Breast epithelium (tissue), 4 donors: ENCODE data around the gene CCDC116. TPM values are rescaled to one million over a fixed set of nuclear protein-coding genes. Genes with fewer than 3 reads are reported as not detected.

Experiments
- DNase-seq, 2 donors: peaks; one replicate each; pipeline ENCODE4 v3.0.0-alpha.2; 2019; ENCODE audit warnings: low spot score in 2 of 2
- H3K27ac ChIP-seq, 2 donors: fragments of 200-600 bp; sonication (generic) in 1 of 2; one replicate each; pipeline ENCODE4 v1.5.1; 2016 to 2019; ENCODE audit warnings: mild to moderate bottlenecking in 1 of 2
- H3K27me3 ChIP-seq, 2 donors: fragments of 200-600 bp; sonication (generic) in 1 of 2; one replicate each; pipeline versions ENCODE4 v1.5.1 to v1.6.0; 2017 to 2019; ENCODE audit warnings: control low read depth in 1 of 2, mild to moderate bottlenecking in 1 of 2
- H3K36me3 ChIP-seq: fragments of 200-600 bp; one replicate; pipeline ENCODE4 v1.5.1; 2019
- H3K4me1 ChIP-seq, 2 donors: fragments of 200-600 bp; sonication (generic); one replicate each; pipeline ENCODE4 v1.5.1; 2016 to 2019; ENCODE audit warnings: control low read depth in 1 of 2
- H3K4me3 ChIP-seq, 3 donors: fragments of 200-600 bp; sonication (generic); 1 replicate in 2 of 3; 2 replicates in 1 of 3; pipeline ENCODE4 v1.5.1; 2016 to 2019; ENCODE audit warnings: mild to moderate bottlenecking in 3 of 3, moderate library complexity in 2 of 3
- H3K9me3 ChIP-seq, 2 donors: fragments of 200-600 bp; sonication (generic) in 1 of 2; one replicate each; pipeline ENCODE4 v1.5.1; 2016 to 2019; ENCODE audit warnings: control low read depth in 1 of 2
- POLR2A ChIP-seq: fragments of 450-650 bp; IDR thresholded peaks from one replicate; pipeline ENCODE4 v1.6.1; 2016; ENCODE audit warnings: antibody characterized with exemption, mild to moderate bottlenecking, moderate library complexity
- POLR2AphosphoS5 ChIP-seq, 3 donors: sonication (generic); formaldehyde crosslinking; IDR thresholded peaks; one replicate each; pipeline ENCODE4 v1.6.1; 2017; ENCODE audit warnings: antibody characterized with exemption in 3 of 3
- intact Hi-C: fragments of 100-400 bp; cut with DNase I; formaldehyde crosslinking; loops from one replicate; pipeline ENCODE4 v1.15.1; 2023; ENCODE audit warnings: low total_unique reads
- total RNA-seq, 3 donors: library from RNA; depleted of rRNA; stranded (reverse); fragments of >200 nt; gene quantifications; one replicate each; pipeline ENCODE4 v1.1.0, GENCODE V29; 2016
- TF ChIP-seq, protein P1 (sequence below), 3 donors: fragments of 450-650 bp; IDR thresholded peaks; one replicate each; pipeline ENCODE4 v1.5.1; 2016 to 2017; ENCODE audit warnings: antibody characterized with exemption in 3 of 3, mild to moderate bottlenecking in 3 of 3, moderate library complexity in 3 of 3

CCDC116 gene
- total RNA-seq, 3 donors from 2014 or later = 0.15 to 0.33 TPM; not detected in 1

DNA sequence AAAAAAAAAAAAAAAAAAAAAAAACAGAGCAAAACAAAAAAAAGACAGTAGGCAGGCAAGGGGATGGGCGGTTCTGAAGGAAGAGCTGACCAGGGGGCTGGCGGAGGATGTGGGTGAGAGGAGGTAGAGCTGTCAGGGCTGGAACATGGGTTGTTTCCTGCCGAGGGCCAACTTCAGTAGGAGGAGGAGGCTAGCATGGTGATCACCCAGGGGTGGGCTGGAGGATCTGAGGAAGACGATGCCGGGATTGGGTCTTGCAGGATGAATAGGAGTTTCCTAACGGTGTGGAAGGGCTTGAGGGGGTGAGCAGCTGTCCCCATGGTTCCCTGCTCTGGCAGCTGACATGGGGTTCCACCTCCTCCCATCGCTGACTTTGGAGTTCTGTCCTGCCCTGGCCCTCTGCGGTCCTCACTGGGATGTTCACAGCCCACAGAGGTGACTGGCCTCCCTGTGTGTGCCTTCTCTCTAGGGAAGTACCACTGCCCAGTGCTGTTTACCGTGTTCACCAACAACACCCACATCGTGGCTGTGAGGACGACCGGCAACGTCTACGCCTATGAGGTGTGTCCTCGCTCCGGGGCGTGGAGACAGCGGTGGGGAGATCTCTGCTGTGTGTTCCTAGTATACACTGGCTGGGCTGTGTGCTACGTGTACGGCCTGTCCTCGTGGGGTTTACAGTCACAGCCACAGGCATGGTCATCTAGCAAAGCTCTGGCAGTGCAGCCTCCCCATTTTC lies 48.4 kb downstream of the CCDC116 start:
- TF ChIP-seq POLR2A = no peak
- no peak for TF ChIP-seq POLR2AphosphoS5 (IDR thresholded peaks at IDR 0.05)
- intact Hi-C loops = no loop called here
- Histone ChIP-seq H3K27me3 (no peaks in the 10 kb centered on the region), H3K4me1 (no peaks in the 10 kb centered on the region), H3K36me3 (no peaks in the 10 kb centered on the region), H3K9me3 (no peaks in the 10 kb centered on the region), H3K4me3 (no peak overlapping the region), H3K27ac (no peak overlapping the region)
- DNase-seq = no peak

DNA sequence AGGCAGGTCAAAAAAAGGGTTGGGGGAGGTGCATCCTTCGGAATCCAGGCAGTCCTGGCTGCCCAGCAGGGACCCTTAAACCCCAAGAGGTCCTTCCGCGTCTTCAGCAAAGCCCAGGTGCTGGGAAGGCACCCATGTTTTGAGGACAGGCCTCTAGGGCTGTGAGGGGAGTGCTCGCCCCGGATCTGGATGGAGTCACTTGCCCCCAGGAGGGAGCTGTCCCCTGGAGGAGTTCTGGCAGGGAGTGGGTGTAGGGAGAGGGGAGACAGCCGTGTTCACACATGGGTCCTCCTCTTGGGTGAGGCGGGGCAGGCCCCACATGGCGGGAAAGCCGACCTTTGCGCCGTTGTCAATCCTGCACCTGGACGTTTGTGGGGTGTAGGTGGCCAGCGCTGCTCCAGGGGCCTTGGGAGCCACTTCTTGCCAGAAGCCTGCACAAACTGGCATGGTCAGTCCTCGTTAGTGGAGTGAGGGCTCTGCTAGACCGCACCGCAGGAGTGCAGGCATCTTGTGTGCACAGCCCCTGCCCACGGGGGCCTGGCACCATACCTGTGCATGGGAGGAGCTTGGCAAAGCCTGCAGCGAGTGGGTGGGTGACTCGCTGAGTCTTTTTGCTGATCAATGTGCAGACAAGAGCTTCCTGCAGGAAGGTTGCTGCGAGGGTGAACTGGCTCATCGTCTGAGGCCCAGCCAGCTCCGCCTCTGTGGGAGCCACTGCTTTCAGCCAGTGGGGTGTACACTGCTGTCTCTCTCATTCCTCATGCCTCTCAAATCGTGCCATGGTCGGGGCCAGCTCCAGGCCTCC lies 49.2 kb downstream of the CCDC116 start:
- no peaks in the 10 kb centered on the region for H3K27me3 ChIP-seq
- no peaks in the 10 kb centered on the region for H3K36me3 ChIP-seq
- no peak for DNase-seq
- H3K4me1 ChIP-seq = no peaks in the 10 kb centered on the region
- TF ChIP-seq, protein P1, sequence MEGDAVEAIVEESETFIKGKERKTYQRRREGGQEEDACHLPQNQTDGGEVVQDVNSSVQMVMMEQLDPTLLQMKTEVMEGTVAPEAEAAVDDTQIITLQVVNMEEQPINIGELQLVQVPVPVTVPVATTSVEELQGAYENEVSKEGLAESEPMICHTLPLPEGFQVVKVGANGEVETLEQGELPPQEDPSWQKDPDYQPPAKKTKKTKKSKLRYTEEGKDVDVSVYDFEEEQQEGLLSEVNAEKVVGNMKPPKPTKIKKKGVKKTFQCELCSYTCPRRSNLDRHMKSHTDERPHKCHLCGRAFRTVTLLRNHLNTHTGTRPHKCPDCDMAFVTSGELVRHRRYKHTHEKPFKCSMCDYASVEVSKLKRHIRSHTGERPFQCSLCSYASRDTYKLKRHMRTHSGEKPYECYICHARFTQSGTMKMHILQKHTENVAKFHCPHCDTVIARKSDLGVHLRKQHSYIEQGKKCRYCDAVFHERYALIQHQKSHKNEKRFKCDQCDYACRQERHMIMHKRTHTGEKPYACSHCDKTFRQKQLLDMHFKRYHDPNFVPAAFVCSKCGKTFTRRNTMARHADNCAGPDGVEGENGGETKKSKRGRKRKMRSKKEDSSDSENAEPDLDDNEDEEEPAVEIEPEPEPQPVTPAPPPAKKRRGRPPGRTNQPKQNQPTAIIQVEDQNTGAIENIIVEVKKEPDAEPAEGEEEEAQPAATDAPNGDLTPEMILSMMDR (IDR thresholded peaks at IDR 0.05) = no peak
- TF ChIP-seq POLR2AphosphoS5 (IDR thresholded peaks at IDR 0.05) (no peak), POLR2A (no peak)
- intact Hi-C loops = no loop called here
- no peak overlapping the region for H3K4me3 ChIP-seq
- H3K27ac ChIP-seq = peak overlapping the region in 1 of 2 donors; percentile 32
- H3K9me3 ChIP-seq = no peaks in the 10 kb centered on the region

DNA sequence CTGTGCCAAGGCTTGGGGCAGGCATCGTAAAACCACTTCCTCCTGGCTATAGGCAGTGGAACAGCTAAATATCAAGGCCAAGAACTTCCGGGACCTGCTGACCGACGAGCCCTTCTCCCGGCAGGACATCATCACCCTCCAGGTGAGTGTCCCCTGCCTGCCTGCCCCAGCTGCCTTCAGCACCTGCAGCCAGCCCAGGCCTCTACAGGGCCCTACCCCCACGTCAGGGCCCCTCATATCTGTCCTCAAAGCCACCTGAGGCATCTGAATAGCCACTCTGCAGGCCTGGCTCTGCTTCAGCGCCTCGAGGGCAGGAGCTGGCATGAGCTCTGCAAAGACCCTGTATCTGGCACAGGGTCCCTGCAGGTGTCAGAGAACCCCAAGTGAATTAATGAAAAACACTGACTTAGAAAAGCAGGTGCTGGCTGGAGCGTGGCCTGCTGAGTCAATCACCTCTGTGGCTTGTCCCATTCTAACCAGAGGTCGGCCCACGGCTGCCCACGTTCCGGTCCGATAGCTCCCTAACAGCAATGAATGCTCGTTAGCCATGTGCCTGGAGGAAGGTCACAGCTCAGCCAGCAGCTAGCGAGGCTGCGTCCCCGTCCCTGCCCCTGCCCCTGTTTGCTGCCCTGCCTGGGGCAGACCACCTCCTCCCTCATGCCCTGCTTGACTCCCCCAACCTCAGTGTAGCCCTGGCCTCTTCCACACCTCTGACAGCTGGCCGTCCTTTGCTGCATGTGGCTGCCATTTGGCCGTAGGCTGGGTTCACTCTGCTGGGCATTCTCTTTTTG lies 50.0 kb downstream of the CCDC116 start:
- H3K9me3 ChIP-seq = no peaks in the 10 kb centered on the region
- TF ChIP-seq, protein P1 (IDR thresholded peaks at IDR 0.05) = no peak
- TF ChIP-seq POLR2A (no peak), POLR2AphosphoS5 (IDR thresholded peaks at IDR 0.05) (no peak)
- H3K4me1 ChIP-seq = no peaks in the 10 kb centered on the region
- intact Hi-C loops = no loop called here
- no peak overlapping the region for H3K4me3 ChIP-seq
- peak overlapping the region in 1 of 2 donors; percentile 32 for H3K27ac ChIP-seq
- H3K36me3 ChIP-seq = no peaks in the 10 kb centered on the region
- no peak for DNase-seq
- no peaks in the 10 kb centered on the region for H3K27me3 ChIP-seq

DNA sequence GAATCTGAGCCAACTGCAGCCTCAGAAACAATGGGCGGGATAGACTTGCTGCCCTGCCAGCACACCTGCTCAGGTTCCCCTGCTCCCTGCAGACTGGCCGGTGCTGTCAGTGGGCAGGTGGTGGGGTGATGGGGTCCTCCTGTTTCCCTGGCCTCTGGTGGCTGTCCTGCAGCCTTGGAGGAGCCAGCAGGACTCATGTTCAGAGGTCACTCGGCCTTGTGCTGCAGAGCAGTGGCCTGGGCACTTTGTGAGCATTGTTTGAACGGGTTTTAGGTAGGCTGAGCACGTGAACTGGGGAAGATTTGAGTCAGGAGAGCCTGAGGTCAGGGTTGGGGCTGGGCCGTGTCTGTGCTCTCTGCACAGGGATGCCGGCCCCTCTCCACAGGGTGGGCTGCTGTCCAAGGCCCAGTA lies 50.8 kb downstream of the CCDC116 start:
- intact Hi-C loops = no loop called here
- no peak for DNase-seq

More for the DNA sequence above, 50.8 kb downstream of the CCDC116 start:
- Histone ChIP-seq H3K4me1 (no peaks in the 10 kb centered on the region), H3K27me3 (no peaks in the 10 kb centered on the region), H3K36me3 (no peaks in the 10 kb centered on the region), H3K4me3 (no peak overlapping the region), H3K9me3 (no peaks in the 10 kb centered on the region), H3K27ac (no peak overlapping the region)
- TF ChIP-seq, protein P1 (IDR thresholded peaks at IDR 0.05) = no peak
- TF ChIP-seq POLR2A (no peak), POLR2AphosphoS5 (IDR thresholded peaks at IDR 0.05) (no peak)
